Measurements from ENCODE around the gene KDM5B.
"Not testable (repeated sequence)": the region's sequence is repeated elsewhere in the genome, so short reads cannot be mapped to it uniquely, and the experiment has no call there.

KDM5B gene

DNA sequence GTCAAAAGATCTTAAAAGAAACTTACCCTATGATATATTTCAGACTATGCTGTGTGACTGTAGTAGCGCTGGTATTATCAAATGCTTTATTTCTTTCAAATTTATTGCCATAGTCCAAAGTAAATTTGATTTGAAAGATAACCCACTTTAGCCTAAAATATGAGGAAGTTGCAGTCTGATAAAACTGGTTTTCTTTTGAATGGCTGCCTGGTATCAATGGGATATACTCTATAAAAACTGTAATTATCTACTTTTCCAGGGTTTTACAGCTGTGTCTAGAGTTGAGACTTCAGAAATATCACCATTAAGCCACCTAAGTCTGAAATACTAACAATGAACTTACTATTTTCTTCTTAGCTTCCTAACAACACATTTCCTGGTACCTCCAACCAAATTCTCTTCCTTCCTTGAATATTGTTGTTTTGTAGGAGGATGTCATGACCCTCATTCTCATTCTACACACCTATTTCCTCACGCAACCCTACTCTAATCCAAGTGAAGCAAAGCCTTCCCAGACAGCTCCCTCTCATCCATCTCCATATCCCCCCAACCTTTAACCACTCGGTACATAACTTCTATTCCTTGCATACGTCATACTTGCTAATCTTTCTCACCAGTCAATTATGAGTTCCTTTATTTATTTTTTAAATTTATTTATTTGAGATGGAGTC lies 17.0 kb downstream of the KDM5B start:
- no peak for DNase-seq (ENCODE audit: low read depth)

DNA sequence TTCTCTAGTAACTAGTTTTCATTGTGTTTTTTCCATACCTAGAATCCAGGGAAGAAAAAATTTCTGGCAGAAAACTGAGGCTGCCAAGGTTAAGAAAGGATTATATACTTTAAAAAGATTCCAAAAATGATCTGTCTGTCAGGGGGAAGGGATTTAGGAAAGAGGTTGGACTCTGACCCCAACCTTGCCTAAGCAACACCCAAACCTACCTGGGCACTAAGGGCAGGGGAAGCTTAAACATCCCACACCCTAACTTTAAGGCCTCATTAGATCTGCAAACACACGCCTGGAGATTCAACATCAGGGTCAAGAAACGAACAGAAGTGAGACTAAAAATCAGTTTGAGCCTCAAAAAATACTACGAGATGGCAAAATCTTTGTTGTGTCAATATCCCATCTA lies 19.4 kb downstream of the KDM5B start:
- DNase-seq (ENCODE audit: low read depth), result no peak

DNA sequence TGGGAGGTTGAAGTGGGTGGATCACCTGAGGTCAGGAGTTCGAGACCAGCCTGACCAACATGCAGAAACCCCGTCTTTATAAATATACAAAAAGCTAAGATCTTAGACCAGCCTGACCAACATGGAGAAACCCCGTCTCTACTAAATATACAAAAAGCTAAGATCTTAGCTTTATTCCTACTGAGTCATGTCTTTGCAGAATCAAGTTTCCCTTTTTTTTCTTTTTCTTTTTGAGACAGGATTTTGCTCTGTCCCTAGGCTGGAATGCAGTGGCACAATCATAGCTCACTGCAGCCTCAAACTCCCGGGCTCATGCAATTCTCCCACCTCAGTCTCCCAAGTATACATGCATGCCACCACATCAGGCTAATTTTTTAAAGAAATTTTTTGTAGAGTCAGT lies 21.4 kb downstream of the KDM5B start:
- no peak for DNase-seq (ENCODE audit: low read depth)

DNA sequence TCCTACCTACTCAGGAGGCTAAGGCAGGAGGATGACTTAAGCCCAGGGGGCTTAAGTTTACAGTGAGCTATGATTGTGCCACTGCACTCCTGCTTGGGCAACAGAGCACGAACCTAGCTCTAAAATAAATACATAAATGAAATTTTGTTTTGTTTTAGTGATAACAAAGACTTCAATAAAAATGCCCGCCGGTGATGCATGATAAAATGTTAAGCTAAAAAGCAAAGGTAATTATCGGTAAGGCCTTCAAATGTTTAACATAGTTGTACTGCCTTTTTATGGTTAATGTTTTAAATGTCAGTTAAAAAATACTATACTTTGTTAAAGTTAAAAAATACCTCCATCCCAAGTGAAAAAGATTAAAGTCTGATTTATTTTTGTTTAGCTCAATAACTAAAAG lies 27.0 kb downstream of the KDM5B start:
- DNase-seq (ENCODE audit: low read depth), result no peak

DNA sequence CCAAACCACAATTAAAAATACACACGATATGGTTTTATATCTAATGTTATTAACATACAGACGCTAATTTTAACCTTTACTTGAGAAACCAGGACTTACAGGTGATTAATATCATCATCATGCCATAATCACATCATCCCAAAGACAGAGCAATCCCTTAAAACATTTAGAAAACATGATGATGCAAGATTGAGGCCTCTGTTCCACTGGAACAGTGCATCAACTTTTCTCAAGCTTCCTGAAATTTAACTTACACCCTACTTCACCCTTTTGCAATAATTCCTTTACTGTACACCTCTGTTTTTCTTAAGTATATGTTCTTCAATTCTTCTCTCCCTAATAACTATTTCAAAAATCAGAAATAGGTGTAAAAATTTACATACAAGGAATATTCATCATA lies 38.1 kb downstream of the KDM5B start:
- DNase-seq (ENCODE audit: low read depth), result no peak

DNA sequence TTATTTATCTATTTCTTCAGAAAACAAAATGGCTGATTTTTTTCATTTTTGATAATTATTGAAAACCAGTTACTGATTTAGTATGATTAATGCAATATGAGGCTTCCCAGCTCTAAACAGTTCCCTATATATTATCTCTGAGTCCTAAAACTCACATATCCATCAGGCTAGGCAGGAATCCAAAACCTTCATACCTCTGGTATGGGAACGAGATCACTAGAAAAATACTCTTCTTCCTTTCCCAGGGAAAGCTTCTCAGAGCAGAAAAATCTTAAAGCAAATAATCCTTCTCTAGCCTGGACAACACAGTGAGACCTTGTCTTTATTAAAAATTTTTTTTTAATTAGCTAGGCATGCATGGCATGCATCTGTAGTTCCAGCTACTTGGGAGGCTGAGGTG lies 42.5 kb downstream of the KDM5B start:
- DNase-seq (ENCODE audit: low read depth), result no peak

DNA sequence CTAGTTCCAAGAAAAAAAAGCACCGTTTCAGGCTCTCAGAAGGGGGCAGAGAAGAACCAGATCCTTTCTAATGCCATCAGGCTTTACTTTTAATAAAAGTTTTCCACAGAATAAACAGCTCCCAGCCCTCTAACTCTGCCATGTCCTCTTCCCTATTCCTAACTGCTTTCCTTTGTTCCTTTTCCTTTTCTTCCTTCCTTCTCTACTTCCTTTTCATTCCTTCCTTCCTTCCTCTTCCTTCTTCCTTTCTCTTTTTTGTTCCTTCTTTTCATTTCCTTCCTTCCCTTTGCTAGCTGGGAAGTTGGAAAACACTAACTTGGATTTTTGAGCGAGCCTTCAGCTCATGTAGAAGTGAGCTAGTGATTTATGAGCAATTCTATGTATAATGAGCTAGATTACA lies 46.2 kb downstream of the KDM5B start:
- no peak for DNase-seq (ENCODE audit: low read depth)

DNA sequence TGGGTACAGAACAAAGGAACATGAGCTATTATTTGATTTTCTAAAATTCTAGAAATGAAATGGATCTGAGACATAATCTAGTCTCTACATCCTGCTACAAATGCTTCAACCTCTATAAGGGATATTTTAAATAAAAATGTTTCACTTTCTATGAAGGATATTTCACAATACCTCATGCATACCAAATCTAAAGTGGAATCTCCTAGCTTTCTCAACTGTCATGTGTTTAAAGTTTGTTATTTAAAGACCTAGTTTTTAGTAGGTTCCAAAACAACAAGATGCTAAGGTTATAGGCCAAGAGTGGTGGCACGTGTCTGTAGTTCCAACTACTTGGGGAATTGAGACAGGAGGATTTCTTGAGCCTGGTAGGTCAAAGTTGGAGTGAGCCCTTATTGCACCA lies 47.6 kb downstream of the KDM5B start:
- DNase-seq (ENCODE audit: low read depth), result no peak

DNA sequence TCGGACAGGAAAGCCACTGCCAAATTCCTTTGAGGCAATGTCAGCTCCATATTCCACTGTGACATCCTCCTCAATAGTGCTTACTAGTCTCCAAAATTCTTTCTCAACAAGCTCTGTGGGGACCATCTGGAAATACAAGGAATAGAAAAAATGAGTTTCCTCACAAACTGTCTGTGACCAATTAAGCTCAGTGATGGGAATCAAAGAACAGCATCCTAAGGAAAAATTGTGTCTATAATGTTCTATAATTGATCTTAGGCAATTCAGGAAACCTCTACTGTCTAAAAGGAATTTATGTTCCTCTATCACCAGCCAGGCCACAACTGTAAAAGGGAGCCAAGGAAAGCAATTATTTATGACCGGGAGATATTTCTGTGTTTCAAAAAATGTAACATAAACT lies 51.8 kb downstream of the KDM5B start:
- no peak for DNase-seq (ENCODE audit: low read depth)

DNA sequence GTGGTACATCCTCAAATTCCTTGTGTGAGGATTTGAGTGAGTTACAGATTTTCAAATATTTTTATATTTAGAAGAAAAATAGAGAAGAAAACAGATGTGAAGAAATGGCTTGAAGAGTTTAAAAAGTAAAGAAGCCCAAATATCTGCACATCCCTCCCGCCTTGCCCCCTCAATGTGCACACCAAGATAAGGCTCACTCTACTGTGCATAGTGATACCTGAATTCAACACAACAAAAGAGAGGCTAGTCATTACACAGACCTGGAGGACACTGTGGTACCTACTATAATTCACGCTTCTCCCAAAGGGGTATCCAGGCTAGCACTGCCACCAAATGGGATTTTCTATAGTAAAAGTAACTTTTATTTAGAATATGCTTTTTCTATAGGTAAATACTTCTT lies 53.9 kb downstream of the KDM5B start:
- DNase-seq (ENCODE audit: low read depth), result no peak

DNA sequence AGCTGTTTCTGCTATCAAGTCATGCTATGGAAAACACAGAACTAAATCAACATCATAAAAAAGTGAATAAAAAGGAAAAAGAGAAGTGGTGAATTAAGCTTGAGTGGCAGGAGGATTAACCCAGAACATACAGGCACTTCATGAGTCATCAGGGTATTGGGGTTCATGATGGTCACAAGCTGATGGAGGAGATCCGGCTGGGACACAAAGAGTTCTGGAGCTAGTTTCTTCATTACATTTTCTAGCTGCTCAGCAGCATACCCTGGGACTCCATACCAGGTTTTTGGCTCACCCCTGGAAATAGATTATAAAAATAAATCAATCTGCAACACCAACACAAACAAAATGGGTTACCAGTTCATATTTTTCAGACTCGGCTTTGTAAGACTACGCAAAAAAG lies 55.4 kb downstream of the KDM5B start:
- no peak for DNase-seq (ENCODE audit: low read depth)

DNA sequence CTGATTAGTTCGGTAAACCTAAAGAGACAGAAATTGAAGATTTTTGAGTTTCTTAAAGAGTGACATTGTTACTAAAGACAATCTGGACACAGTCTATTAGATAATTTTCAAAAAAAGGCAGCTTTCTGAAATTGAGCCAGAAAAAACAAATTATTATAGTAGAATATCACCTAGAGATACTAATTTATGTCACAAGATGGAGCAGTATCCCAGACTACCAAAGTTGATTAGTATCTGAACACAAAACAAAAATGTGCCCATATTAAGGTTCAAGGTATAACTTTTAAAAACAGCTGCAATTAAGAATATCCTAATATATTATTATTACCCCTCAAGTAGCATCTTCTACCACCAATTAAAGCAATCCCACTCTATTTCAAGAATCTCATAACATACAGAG lies 57.5 kb downstream of the KDM5B start:
- DNase-seq (ENCODE audit: low read depth), result no peak

DNA sequence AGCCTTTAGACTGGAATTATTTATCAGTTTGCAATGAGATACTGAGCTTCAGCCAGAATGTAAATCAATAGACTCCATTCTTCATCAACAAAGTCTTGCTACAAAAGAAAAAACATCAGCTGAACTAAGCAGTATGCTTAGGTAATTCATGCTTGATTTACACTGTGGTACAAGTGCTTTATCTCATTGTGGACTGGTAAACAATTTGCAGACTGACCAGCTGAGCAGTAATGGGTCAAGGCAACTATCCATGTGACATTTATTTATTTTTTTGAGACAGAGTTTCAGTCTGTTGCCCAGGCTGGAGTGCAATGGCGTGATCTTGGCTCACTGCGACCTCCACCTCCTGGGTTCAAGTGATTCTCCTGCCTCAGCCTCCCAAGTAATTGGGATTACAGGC lies 58.2 kb downstream of the KDM5B start:
- DNase-seq (ENCODE audit: low read depth), result no peak

DNA sequence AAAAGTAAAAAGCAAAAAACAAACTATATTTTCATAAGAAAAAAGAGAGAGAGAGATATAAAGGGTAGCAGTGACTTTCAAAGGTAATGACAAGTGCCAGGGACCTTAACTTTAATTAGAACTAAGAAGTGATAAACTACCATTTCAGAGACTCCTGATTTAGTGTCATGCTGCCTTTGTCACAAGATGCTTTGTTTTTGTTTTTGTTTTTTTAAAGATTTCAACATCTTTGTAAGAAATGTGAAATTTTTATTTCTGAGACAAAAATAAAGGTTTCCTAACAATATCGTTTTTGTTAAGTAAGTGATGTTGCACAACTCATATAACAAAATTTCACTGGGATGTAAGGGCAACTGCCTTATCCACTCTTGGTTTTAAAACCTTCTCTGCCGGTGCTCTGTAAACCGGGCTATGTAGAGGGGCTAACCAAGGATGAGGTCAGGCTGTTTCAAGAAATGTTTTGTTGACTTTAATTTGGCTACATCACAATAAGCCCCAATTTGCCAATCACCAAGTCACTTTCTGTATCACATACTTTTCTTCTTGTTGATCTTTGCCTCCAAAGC lies 62.8 kb downstream of the KDM5B start:
- no peak for DNase-seq (ENCODE audit: low read depth)

DNA sequence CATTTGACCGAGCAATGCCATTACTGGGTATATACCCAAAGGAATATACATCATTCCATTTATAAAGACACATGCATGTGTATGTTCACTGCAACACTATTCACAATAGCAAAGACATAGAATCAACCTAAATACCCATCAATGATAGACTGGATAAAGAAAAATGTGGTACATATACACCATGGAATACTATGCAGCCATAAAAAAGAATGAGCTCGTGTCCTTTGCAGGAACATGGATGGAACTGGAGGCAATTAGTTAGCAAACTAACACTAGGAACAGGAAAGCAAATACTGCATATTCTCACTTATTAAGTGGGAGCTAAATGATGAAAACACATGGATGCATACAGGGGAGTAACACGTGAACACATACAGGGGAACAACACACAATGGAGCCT lies 63.5 kb downstream of the KDM5B start:
- DNase-seq (ENCODE audit: low read depth), result not testable (repeated sequence)

DNA sequence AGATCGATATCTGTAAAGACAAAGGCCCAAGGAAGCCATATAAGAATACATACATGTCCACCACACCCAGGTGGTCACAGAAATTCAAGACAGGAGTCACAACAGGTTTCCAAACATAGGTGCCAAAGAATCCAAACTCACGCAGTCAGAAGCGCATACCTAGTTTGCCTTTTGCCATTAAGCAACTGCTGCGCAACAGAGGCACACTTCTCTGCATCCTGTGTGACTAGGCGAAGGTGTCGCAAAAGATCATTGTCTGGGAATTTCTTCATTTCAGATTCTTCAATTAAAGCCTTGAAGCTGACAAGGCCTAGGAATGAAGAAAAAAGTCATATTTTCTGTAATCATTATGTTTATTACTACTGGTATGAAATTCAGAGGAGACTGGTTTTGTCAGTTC lies 65.7 kb downstream of the KDM5B start:
- DNase-seq (ENCODE audit: low read depth), result no peak

DNA sequence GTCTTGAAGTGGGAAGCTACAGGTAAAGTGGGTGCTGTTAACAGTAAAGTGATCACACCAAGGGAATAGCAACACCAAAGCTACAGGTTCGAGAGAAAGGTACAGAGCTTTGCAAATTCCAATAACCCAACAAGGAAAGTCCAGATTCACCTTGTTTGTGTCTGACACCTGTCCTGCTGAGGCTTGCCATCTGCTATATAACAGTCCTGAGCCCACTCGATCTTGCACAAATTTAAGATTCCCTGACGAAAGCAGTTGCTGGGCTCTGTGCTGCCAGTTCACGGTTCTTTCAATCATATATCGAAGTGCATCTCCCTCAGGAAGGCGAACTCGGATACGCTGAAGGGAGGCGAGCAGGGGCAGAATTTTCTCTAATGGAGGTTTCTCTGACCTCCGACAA lies 75.0 kb downstream of the KDM5B start:
- no peak for DNase-seq (ENCODE audit: low read depth)

DNA sequence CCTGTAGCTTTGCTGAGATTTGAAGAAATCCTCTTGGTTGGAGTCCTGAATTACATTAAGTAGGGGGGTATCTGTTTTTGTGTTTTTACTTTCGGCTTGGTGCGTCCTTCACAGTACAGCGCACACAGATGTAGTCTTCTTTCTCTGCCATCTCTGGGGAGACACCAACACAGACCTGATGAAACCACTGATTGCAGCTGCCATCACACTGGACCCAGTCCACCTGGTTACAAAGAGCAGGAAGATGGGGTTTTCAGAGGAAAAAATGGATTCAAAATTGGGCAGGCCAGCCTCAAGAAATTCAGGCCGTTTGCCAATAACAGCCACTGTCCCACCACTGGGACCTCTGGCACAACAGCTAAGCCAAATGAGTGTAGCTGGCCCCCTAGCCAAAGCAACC lies 79.3 kb downstream of the KDM5B start:
- no peak for DNase-seq (ENCODE audit: low read depth)

DNA sequence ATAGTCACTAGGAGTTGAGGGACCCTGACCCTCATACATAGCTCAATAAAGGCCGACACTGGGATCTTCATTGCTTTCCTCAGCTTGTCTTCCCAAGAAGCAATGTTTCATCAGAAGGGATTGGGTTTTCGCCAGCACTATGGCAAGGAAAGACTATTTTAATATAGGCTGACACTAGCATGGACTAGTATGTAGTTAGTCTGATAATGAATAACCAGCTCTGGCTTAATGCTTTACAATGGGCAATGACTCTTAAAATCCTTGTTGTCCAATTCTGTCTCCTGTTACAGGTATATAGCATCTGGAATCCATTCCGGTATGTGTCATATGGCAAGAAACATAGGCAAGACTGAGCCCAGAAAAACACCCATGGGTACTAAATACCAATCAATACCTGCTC lies 82.7 kb downstream of the KDM5B start:
- no peak for DNase-seq (ENCODE audit: low read depth)

DNA sequence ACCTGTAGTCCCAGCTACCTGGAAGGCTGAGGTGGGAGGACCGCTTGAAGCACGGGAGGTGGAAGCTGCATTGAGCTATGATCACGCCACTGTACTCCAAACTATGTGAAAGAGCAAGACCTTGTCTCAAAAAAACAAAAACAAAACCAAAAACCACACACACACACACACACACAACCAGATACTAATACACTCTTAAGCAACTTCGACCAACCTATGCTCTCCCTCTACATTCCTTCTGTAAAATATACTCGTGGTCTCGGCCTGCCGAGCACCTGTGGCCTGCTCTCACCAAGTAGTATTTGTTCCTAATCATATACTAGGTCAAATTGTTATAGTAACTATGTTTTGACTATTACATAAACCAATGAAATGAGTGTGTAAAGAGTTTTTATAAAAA lies 84.5 kb downstream of the KDM5B start:
- DNase-seq (ENCODE audit: low read depth), result no peak

DNA sequence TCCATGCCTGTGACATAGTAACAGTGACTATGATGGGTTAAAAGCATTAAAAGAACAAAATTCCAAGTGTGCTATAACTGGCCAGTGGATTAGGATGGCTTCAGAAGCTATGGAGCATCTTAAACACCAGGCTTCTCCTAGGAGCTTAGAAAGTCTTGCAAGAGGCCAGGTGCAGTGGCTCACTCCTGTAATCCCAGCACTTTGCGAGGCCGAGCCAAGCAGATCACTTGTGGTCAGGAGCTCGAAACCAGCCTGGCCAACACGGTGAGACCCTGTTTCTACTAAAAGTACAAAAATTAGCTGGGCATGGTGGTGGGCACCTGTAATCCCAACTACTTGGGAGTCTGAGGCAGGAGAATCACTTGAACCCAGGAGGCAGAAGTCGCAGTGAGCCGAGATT lies 85.2 kb downstream of the KDM5B start:
- DNase-seq (ENCODE audit: low read depth), result not testable (repeated sequence)

DNA sequence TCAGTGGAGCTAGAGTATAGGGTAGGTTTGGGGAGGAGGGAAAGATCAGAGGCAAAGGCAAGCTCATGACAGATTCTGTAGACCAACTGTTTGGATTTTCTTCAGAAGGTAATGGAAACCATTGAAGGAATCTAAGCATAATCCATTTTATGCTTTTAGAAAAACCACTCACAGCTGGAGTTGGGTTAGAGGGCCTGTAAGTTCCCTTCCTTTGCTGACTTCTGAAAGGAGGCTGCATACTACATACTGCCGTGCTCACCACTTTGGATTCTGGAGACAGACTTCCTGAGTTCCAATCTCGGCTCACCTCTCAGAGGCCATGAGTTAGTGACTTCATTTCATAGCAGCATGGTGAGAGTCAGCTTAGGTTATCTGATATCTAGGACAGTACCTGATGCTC lies 91.6 kb downstream of the KDM5B start:
- no peak for DNase-seq (ENCODE audit: low read depth)

DNA sequence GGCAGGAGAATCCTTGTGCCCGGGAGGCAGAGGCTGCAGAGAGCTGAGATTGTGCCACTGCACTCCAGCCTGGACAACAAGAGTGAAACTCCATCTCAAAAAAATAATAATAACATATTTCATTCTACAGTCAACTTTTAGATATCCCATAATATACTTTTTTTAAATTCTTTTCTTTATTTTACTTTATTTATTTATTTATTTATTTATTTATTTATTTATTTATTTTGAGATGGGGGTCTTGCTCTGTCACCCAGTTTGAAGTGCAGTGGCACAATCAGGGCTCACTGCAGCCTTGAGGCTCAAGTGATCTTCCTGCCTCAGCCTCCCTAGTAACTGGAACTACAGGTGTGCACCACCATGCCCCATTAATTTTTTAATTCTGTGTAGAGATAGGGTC lies 94.0 kb downstream of the KDM5B start:
- DNase-seq (ENCODE audit: low read depth), result not testable (repeated sequence)

DNA sequence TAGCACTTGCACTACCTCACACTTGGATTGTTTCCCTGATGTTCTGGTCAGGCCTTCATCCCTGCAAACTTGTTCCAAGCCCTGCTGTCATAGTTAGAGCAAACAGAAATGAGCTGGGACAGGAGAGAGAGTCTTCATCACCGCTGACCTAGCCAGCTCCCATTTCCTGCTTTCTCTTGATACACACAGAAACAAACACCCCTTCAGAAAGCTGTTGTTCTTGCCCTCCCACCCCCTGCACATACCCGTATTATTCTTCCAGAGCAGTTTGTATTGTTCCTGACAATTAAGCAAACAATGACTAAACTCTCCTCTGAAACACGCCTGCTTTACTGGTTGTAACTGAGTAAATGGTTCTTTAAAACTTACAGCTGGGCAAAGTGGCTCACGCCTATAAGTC lies 95.1 kb downstream of the KDM5B start:
- DNase-seq (ENCODE audit: low read depth), result no peak
